ENCODE data around the gene CDON. TPM values are rescaled to one million over a fixed set of nuclear protein-coding genes. Genes with fewer than 3 reads are reported as not detected.

Gene CDON
- total RNA-seq, 6 donors from 2014 or later, result 4.0 to 24.2 (median 13.5) TPM

DNA sequence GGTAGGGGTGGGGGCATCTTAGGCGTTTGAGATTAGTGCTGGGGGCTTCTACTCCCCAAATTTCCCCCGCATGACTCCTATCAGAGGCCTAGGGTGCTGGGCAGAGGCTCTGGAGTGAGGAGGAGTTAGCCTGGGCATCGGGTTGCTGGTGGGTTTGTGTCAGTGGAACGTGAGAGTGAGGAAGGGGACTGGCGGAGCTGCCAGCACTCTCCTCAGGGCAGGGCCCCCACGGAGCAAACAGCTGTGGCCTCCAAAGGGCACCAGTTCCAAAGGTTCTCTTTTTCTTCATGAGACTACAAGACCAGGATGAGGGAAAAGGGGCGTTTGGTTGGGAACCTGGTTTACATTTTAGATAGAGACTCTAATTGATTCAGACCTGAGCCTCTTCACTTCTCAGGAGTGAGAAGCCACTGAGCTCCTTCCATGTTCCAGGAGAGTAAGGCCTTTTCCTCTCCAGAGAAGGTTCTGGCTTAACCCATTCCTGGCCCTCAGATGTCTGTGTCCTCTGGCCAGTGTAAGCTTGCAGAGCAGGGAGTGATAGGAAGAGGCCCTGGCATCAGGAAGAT is 35.6 kb upstream of the CDON start:
- ATAC-seq (ENCODE audit: low FRiP score in 2 of 2), result no peak

DNA sequence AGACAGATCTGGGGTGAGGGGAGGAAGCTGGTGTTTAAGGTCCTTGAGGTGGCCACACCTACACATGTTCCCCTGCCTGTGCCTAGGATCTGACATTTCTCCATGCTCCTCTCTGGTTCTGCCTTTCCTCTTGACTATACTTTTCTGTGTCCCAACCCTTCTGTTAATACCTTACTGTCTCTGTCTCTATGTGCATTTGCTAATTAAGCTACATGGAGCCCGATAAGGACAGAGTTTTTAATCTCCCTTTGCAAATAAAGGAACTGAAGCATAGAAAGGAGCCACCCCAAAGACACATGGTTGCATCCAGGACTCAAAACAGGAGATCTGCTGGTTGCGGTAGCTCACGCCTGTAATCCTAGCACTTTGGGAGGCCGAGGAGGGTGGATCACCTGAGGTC is 33.1 kb upstream of the CDON start:
- H3K27ac ChIP-seq, result no peak overlapping the region
- 90 to 93% methylated on average over 4 of the region's 4 CpGs for WGBS, 2 donors
- H3K27me3 ChIP-seq, result no peaks in the 10 kb centered on the region
- peaks cover 0 to 5% (median 0%) of the 10 kb centered on the region in 4 donors for H3K4me1 ChIP-seq
- DNase-seq (no peak), ATAC-seq (ENCODE audit: low FRiP score in 2 of 2) (no peak)
- TF ChIP-seq EP300 (IDR thresholded peaks at IDR 0.05) (no peak), POLR2A (IDR thresholded peaks at IDR 0.05) (no peak), POLR2AphosphoS5 (IDR thresholded peaks at IDR 0.05) (no peak)
- TF ChIP-seq, protein P1, sequence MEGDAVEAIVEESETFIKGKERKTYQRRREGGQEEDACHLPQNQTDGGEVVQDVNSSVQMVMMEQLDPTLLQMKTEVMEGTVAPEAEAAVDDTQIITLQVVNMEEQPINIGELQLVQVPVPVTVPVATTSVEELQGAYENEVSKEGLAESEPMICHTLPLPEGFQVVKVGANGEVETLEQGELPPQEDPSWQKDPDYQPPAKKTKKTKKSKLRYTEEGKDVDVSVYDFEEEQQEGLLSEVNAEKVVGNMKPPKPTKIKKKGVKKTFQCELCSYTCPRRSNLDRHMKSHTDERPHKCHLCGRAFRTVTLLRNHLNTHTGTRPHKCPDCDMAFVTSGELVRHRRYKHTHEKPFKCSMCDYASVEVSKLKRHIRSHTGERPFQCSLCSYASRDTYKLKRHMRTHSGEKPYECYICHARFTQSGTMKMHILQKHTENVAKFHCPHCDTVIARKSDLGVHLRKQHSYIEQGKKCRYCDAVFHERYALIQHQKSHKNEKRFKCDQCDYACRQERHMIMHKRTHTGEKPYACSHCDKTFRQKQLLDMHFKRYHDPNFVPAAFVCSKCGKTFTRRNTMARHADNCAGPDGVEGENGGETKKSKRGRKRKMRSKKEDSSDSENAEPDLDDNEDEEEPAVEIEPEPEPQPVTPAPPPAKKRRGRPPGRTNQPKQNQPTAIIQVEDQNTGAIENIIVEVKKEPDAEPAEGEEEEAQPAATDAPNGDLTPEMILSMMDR (IDR thresholded peaks at IDR 0.05), result no peak
- no peaks in the 10 kb centered on the region for H3K9me3 ChIP-seq
- H3K36me3 ChIP-seq, result no peaks in the 10 kb centered on the region
- no peak overlapping the region for H3K4me3 ChIP-seq

More for the DNA sequence above, 35.6 kb upstream of the CDON start:
- no peak for DNase-seq
- Histone ChIP-seq H3K9me3 (no peaks in the 10 kb centered on the region), H3K4me3 (no peak overlapping the region), H3K27ac (no peak overlapping the region), H3K36me3 (no peaks in the 10 kb centered on the region), H3K27me3 (no peaks in the 10 kb centered on the region), H3K4me1 (peaks cover 3 to 20% (median 8%) of the 10 kb centered on the region in 4 donors)
- TF ChIP-seq, protein P1 (IDR thresholded peaks at IDR 0.05), result no peak
- TF ChIP-seq EP300 (IDR thresholded peaks at IDR 0.05) (no peak), POLR2AphosphoS5 (IDR thresholded peaks at IDR 0.05) (no peak), POLR2A (IDR thresholded peaks at IDR 0.05) (no peak)
- WGBS, 2 donors, result 84 to 87% methylated on average over 7 of the region's 7 CpGs

DNA sequence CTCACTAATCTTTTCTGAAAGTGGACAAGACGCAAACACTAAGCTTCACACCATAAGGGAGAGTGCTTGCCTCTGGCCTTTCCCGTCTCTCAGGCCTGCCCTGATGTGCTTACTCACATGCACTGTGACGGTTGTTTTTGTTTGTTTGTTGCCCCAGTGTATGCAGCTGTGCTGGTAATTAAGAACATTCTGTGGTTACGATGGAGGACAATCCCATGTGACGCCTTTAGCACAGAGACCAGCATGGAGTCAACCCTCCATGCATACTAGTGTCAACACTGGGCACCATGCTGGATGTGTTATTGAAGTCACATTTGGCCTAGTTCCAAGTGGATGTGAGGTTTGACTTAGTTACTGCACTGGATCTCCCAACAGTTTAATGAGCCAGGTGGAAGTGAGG is 27.8 kb upstream of the CDON start:
- no peak overlapping the region for H3K4me3 ChIP-seq
- no peak overlapping the region for H3K27ac ChIP-seq
- no peak for ATAC-seq (ENCODE audit: low FRiP score in 2 of 2)
- no peaks in the 10 kb centered on the region for H3K36me3 ChIP-seq
- WGBS, 2 donors, result 92 to 94% methylated on average over 5 of the region's 5 CpGs
- no peaks in the 10 kb centered on the region for H3K27me3 ChIP-seq
- DNase-seq, result no peak
- TF ChIP-seq POLR2A (IDR thresholded peaks at IDR 0.05) (no peak), EP300 (IDR thresholded peaks at IDR 0.05) (no peak), POLR2AphosphoS5 (IDR thresholded peaks at IDR 0.05) (no peak)
- TF ChIP-seq, protein P1 (IDR thresholded peaks at IDR 0.05), result no peak
- peaks cover 0 to 5% (median 0%) of the 10 kb centered on the region in 4 donors for H3K4me1 ChIP-seq
- H3K9me3 ChIP-seq, result no peaks in the 10 kb centered on the region

DNA sequence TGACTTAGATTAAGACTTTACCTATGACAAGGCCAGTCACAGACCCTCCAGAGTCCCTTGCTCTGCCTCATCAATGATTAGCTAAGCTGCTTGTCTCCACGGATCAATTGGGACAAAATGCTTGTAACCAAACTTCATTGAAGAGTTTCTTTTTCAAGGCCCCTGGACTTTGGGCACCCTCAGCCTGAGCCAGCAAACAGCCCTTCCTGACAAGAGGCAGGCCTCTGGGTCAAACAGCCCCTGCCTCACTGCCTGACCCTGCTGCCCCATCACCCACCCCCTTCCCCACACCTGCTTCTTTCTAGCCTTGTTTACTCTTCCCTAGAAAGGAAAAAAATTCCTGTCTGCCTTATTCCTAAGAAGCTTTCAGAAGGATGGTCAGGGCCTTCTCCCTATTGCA is 26.3 kb upstream of the CDON start:
- Histone ChIP-seq H3K27me3 (no peaks in the 10 kb centered on the region), H3K4me1 (peaks cover 0 to 6% (median 3%) of the 10 kb centered on the region in 4 donors), H3K27ac (no peak overlapping the region), H3K4me3 (no peak overlapping the region), H3K9me3 (no peaks in the 10 kb centered on the region), H3K36me3 (no peaks in the 10 kb centered on the region)
- no peak for DNase-seq
- TF ChIP-seq POLR2AphosphoS5 (IDR thresholded peaks at IDR 0.05), result no peak
- TF ChIP-seq EP300 (IDR thresholded peaks at IDR 0.05), result no peak
- TF ChIP-seq, protein P1 (IDR thresholded peaks at IDR 0.05), result no peak
- no peak for TF ChIP-seq POLR2A (IDR thresholded peaks at IDR 0.05)
- no peak for ATAC-seq (ENCODE audit: low FRiP score in 2 of 2)
- WGBS, 2 donors, result 56 to 88% methylated on average over 1 of the region's 1 CpG

DNA sequence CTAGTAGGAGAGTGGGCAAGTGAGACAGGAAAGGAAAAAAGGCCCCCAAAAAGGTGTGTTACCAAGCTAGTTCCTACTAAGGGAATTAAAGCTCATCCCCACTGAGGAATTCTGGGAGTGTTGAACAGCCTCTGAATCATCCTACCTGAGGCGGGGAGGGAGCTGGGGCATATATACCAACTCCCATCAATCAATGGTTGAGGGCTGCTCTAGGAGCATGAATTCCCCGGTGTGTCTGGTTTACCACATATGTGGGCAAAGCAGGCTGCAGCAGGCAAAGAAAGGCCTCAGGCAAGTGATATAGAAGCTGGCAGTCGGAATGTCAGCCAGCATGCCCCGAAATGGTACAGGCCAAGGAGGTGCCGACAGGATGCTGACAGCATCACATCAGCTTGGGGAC is 23.6 kb upstream of the CDON start:
- ATAC-seq (ENCODE audit: low FRiP score in 2 of 2) (no peak), DNase-seq (no peak)
- Histone ChIP-seq H3K27me3 (no peaks in the 10 kb centered on the region), H3K9me3 (no peaks in the 10 kb centered on the region), H3K27ac (no peak overlapping the region), H3K4me3 (no peak overlapping the region), H3K4me1 (peaks cover 0 to 8% (median 0%) of the 10 kb centered on the region in 4 donors), H3K36me3 (no peaks in the 10 kb centered on the region)
- no peak for TF ChIP-seq POLR2A (IDR thresholded peaks at IDR 0.05)
- no peak for TF ChIP-seq POLR2AphosphoS5 (IDR thresholded peaks at IDR 0.05)
- TF ChIP-seq, protein P1 (IDR thresholded peaks at IDR 0.05), result no peak
- no peak for TF ChIP-seq EP300 (IDR thresholded peaks at IDR 0.05)
- WGBS, 2 donors, result 75 to 84% methylated on average over 3 to 5 of the region's 5 CpGs
